WTC11 (cell line): ENCODE results near the gene SLC25A6.

Experiments
- E2F5 ChIP-seq: sonication (generic); formaldehyde crosslinking; IDR thresholded peaks from 2 replicates; pipeline ENCODE4 v1.8.1; 2022; ENCODE audit warnings: mild to moderate bottlenecking, moderate library complexity, missing genetic modification reagents
- ELF4 ChIP-seq: sonication (generic); formaldehyde crosslinking; IDR thresholded peaks from 2 replicates; pipeline ENCODE4 v1.8.1; 2022; ENCODE audit warnings: low read depth, mild to moderate bottlenecking, moderate library complexity, missing genetic modification reagents
- NR2C2 ChIP-seq: sonication (generic); formaldehyde crosslinking; IDR thresholded peaks from 2 replicates; pipeline ENCODE4 v1.8.0; 2022; ENCODE audit warnings: mild to moderate bottlenecking, missing genetic modification reagents
- ZNF263 ChIP-seq: sonication (generic); formaldehyde crosslinking; IDR thresholded peaks from 2 replicates; pipeline ENCODE4 v1.8.1; 2022; ENCODE audit warnings: low read depth, mild to moderate bottlenecking, moderate library complexity, missing genetic modification reagents
- TF ChIP-seq, protein P1 (sequence below): sonication (generic); formaldehyde crosslinking; IDR thresholded peaks from 2 replicates; pipeline ENCODE4 v1.8.1; 2023; ENCODE audit warnings: mild to moderate bottlenecking, missing genetic modification reagents
- TF ChIP-seq, protein P2 (sequence below): fragments of 200-600 bp; IDR thresholded peaks from 2 replicates; pipeline ENCODE4 v1.8.0; 2022; ENCODE audit warnings: antibody characterized with exemption

- TF ChIP-seq, protein P1, sequence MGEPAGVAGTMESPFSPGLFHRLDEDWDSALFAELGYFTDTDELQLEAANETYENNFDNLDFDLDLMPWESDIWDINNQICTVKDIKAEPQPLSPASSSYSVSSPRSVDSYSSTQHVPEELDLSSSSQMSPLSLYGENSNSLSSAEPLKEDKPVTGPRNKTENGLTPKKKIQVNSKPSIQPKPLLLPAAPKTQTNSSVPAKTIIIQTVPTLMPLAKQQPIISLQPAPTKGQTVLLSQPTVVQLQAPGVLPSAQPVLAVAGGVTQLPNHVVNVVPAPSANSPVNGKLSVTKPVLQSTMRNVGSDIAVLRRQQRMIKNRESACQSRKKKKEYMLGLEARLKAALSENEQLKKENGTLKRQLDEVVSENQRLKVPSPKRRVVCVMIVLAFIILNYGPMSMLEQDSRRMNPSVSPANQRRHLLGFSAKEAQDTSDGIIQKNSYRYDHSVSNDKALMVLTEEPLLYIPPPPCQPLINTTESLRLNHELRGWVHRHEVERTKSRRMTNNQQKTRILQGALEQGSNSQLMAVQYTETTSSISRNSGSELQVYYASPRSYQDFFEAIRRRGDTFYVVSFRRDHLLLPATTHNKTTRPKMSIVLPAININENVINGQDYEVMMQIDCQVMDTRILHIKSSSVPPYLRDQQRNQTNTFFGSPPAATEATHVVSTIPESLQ (CRISPR knock-in tag) = no peak
- TF ChIP-seq, protein P2, sequence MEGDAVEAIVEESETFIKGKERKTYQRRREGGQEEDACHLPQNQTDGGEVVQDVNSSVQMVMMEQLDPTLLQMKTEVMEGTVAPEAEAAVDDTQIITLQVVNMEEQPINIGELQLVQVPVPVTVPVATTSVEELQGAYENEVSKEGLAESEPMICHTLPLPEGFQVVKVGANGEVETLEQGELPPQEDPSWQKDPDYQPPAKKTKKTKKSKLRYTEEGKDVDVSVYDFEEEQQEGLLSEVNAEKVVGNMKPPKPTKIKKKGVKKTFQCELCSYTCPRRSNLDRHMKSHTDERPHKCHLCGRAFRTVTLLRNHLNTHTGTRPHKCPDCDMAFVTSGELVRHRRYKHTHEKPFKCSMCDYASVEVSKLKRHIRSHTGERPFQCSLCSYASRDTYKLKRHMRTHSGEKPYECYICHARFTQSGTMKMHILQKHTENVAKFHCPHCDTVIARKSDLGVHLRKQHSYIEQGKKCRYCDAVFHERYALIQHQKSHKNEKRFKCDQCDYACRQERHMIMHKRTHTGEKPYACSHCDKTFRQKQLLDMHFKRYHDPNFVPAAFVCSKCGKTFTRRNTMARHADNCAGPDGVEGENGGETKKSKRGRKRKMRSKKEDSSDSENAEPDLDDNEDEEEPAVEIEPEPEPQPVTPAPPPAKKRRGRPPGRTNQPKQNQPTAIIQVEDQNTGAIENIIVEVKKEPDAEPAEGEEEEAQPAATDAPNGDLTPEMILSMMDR = no peak
- TF ChIP-seq NR2C2 (CRISPR knock-in tag) (no peak), ZNF263 (CRISPR knock-in tag) (no peak), ELF4 (CRISPR knock-in tag) (no peak), E2F5 (no peak)
Measured at GRCh38 chrX:1359477-1359873, 32.4 kb downstream of the SLC25A6 start.
